Adipocyte (in vitro differentiated cells): ENCODE data around the gene SGPP2.

ENCODE experiments used
- DNase-seq: peaks from one replicate; pipeline ENCODE4 v3.0.0-alpha.2; 2015; ENCODE audit warnings: low read depth
- H3K27me3 ChIP-seq: replicated peaks from 2 replicates; pipeline ENCODE4 v1.7.0; 2013; ENCODE audit warnings: mild to moderate bottlenecking, low read length, moderate library complexity; ENCODE audit not compliant: control insufficient read depth, insufficient read depth
- H3K36me3 ChIP-seq: 2 replicates; pipeline ENCODE4 v1.7.0; 2013; ENCODE audit warnings: low read length, mild to moderate bottlenecking, moderate library complexity; ENCODE audit not compliant: control insufficient read depth, insufficient read depth, severe bottlenecking
- H3K4me1 ChIP-seq: 2 replicates; pipeline ENCODE4 v1.7.0; 2013; ENCODE audit warnings: mild to moderate bottlenecking, low read length, moderate library complexity; ENCODE audit not compliant: control insufficient read depth, insufficient read depth
- H3K4me3 ChIP-seq: 2 replicates; pipeline ENCODE4 v1.7.0; 2013; ENCODE audit warnings: mild to moderate bottlenecking, low read length, moderate library complexity
- H3K9ac ChIP-seq: 2 replicates; pipeline ENCODE4 v1.7.0; 2013; ENCODE audit warnings: mild to moderate bottlenecking, low read length, moderate library complexity
- H3K9me3 ChIP-seq: 2 replicates; pipeline ENCODE4 v1.7.0; 2013; ENCODE audit warnings: mild to moderate bottlenecking, low read length, moderate library complexity; ENCODE audit not compliant: control insufficient read depth

SGPP2 gene

DNA sequence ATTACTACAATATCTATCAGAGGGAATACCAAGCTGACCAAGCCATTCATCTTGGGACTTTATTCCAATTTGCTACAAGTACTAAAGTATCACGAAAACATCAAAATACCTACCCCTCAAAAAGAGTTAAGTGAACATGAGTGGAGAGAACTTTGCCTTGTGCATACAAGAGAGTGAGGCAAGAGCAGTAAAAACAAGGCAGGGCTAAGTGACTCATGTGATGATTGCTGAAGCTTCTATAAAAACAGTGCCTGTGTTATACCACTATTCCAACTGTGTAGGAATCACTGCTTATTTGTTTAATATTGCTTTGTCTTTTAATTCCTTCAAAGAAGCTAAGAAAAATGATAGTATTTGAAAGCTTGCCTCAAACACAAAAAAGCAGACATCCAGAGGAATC, 170.3 kb downstream of the SGPP2 start:
- Histone ChIP-seq H3K4me1 (peaks cover 9% of the 10 kb centered on the region), H3K27me3 (no peaks in the 10 kb centered on the region), H3K9me3 (no peaks in the 10 kb centered on the region), H3K36me3 (peaks cover 63% of the 10 kb centered on the region), H3K9ac (no peak overlapping the region), H3K4me3 (no peak overlapping the region)
- peak; percentile 82 for DNase-seq

DNA sequence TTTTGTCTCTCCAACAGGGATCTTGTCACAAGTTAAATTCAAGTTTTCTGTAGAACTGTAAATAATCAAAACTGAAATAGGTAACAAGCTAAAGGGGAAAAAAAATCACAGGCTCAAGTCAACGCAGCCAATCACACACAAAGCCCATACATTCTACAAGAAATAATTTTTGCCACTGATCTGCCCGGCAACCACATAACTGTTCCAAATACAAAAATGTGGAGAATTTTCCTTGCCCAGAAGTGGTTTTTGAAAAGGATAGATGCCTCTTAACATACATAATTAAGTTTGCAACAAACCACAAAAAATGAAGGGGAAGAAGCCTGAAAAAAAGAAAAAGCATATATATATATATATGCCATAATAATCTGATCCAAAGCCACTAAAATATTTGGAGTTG, 171.2 kb downstream of the SGPP2 start:
- peak; percentile 35 for DNase-seq
- Histone ChIP-seq H3K9ac (no peak overlapping the region), H3K9me3 (no peaks in the 10 kb centered on the region), H3K27me3 (no peaks in the 10 kb centered on the region), H3K4me1 (peaks cover 9% of the 10 kb centered on the region), H3K36me3 (peaks cover 67% of the 10 kb centered on the region), H3K4me3 (no peak overlapping the region)

DNA sequence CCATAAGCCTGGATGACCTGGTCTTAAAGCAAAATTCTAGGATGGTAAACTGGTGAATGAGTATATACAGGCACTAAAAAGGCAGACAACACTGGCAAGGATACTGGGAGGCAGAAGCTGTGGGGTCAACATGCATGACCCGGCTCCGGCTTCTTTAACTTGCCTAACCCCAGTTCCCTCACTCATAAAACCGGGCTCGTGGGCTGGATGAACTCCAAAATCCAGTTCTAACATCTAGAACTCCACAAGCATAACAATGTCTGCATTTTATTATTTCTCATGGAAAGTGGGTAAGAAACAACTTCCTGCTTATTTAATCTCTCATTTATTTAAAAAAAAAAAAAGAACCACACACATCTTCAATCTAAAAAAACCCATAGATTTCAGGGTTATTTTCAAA, 174.3 kb downstream of the SGPP2 start:
- Histone ChIP-seq H3K36me3 (peaks cover 51% of the 10 kb centered on the region), H3K4me3 (no peak overlapping the region), H3K9ac (no peak overlapping the region), H3K27me3 (no peaks in the 10 kb centered on the region), H3K4me1 (peaks cover 9% of the 10 kb centered on the region), H3K9me3 (no peaks in the 10 kb centered on the region)
- no peak for DNase-seq

DNA sequence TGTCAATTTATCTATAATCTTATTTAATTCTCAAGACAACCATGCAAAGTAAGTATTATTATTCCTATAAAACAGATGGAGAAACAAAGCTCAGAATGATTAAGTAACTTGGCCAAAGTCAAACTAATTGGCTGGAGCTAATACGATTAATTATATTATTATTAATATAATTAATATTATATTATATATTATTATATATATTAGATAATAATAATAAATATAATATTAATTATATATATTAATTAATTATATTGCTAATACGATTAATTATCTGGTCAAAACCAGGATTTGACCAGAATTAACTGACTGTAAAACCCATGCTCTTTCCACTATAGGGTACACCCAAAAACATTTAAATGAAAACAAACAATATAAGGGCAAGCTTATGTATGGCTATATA, 179.2 kb downstream of the SGPP2 start:
- H3K27me3 ChIP-seq: no peaks in the 10 kb centered on the region
- H3K9me3 ChIP-seq: no peaks in the 10 kb centered on the region
- H3K4me1 ChIP-seq: peaks cover under 1% of the 10 kb centered on the region
- H3K9ac ChIP-seq: no peak overlapping the region
- DNase-seq: no peak
- H3K36me3 ChIP-seq: peaks cover 34% of the 10 kb centered on the region
- no peak overlapping the region for H3K4me3 ChIP-seq

DNA sequence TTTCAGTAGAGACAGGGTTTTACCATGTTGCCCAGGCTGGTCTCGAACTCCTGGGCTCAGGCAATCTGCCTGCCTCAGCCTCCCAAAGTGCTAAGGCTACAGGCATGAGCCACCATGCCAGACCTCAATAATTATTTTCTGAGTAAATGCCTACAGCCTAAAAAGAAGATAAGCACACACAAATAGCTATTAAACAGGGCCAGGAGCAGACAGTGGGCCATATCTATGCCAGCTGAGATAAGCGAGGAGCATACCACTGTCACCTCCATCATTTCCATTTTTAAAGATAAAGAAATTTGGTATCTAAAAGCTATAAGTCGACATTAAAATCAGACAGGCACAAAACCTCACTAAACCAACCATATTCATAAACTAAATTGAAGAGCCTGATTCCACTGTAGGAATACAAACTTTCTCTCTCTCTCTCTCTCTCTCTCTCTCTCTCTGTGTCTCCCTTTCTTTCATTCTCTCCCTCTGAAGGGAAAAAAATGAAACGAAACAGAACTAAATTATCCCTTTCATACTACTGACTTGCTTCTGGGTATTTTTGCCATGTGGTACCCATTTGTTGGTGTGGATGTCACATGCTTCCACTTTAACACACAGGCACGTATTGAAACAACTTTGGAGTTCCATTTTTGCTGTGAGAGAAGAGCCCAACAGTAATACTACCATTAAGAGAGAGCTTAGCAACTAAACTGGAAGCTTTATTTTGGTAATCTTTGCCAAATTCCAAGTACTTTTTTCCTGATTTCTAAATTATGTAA, 180.6 kb downstream of the SGPP2 start:
- peaks cover 15% of the 10 kb centered on the region for H3K4me1 ChIP-seq
- no peak overlapping the region for H3K9ac ChIP-seq
- no peaks in the 10 kb centered on the region for H3K9me3 ChIP-seq
- DNase-seq: no peak
- no peak overlapping the region for H3K4me3 ChIP-seq
- H3K27me3 ChIP-seq: no peaks in the 10 kb centered on the region
- H3K36me3 ChIP-seq: peaks cover 23% of the 10 kb centered on the region

DNA sequence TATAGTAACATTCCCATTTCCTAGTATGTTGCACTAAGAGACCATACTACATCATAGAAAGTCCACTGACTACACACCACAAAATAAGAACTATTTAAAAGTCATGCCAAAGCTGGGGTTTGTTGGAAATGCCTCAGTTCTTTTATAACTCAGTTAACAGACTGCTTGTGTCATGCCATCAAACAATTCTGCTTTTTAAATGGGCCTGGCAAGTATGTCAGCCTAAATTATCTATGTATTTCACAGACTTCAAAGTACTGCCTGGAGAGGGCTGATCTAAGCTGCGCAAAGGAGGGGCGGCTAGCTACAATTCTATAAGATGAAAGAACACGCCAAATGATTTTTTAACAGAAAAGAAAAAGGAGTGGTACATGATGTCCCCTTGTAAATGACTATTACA, 182.0 kb downstream of the SGPP2 start:
- peaks cover 22% of the 10 kb centered on the region for H3K36me3 ChIP-seq
- no peaks in the 10 kb centered on the region for H3K27me3 ChIP-seq
- H3K4me3 ChIP-seq: no peak overlapping the region
- peaks cover 16% of the 10 kb centered on the region for H3K4me1 ChIP-seq
- no peak overlapping the region for H3K9ac ChIP-seq
- DNase-seq: no peak
- H3K9me3 ChIP-seq: no peaks in the 10 kb centered on the region

DNA sequence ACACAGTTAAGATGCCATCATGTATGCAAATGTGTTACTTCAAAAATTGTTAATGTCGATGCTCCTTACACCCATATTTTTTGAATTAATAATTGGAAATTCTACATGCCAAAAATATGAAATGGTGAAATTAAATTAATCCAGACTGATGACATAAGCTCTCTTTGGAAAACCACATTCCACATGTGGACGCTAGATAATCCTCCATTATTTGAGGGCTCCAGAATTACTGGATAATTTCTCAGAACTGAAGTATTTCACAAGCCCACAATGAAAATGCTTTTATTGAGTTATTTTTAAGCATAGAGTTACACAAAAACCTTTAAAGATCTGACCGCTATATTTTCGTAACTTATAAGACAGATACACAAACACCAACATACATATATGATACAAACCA, 183.7 kb downstream of the SGPP2 start:
- DNase-seq: no peak
- Histone ChIP-seq H3K9ac (no peak overlapping the region), H3K9me3 (no peaks in the 10 kb centered on the region), H3K4me3 (no peak overlapping the region), H3K4me1 (peaks cover 16% of the 10 kb centered on the region), H3K36me3 (peaks cover 29% of the 10 kb centered on the region), H3K27me3 (no peaks in the 10 kb centered on the region)

DNA sequence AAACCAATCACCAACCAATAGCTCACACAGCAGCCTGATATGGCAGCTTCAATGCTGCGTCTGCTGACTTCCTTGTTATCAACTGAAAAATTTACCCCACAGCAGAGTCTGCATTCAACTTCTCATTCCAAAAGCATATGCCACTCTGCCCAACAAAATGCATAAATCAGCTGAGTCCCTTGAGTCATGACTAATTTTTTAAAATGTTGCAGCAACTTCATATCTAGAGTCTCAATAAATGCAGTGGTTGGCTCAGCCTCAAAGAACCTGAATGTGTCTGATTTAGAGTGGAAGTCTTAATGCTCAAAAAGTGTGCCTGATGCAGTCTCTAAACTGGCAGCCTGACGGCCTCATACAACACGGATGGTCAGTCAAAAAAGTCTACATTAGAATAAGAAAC, 185.0 kb downstream of the SGPP2 start:
- H3K4me1 ChIP-seq: peaks cover 16% of the 10 kb centered on the region
- H3K36me3 ChIP-seq: peaks cover 32% of the 10 kb centered on the region
- H3K27me3 ChIP-seq: no peaks in the 10 kb centered on the region
- H3K9me3 ChIP-seq: no peaks in the 10 kb centered on the region
- H3K4me3 ChIP-seq: no peak overlapping the region
- no peak overlapping the region for H3K9ac ChIP-seq
- DNase-seq: peak; percentile 69
